GM18858 (cell line): ENCODE results near the gene PNPO.
"Not testable (repeated sequence)": the region's sequence is repeated elsewhere in the genome, so short reads cannot be mapped to it uniquely, and the experiment has no call there.

ENCODE experiments used
- ATAC-seq: cut with Tn5 transposase; IDR thresholded peaks from one replicate; pipeline ENCODE4 v1.9.1; 2021; ENCODE audit not compliant: unreplicated experiment

The PNPO gene

DNA sequence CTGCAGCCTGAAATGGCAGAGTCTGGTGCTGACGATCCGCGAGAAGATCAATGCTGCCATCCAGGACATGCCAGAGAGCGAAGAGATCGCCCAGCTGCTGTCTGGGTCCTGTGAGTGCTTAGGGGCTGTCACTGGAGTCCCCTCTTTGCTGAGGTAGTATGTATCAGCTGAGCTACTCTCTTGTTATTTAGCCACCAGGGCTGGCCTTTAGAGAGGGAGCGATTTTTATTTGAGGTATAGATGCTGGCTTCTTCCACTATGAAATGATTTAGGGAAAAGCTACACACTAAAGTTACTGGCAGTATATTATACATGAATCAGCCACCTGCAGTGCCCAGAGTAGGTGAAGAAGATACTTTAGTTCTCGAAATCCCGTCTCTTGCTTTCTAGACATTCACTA is 32.2 kb downstream of the PNPO start:
- no peak for ATAC-seq

DNA sequence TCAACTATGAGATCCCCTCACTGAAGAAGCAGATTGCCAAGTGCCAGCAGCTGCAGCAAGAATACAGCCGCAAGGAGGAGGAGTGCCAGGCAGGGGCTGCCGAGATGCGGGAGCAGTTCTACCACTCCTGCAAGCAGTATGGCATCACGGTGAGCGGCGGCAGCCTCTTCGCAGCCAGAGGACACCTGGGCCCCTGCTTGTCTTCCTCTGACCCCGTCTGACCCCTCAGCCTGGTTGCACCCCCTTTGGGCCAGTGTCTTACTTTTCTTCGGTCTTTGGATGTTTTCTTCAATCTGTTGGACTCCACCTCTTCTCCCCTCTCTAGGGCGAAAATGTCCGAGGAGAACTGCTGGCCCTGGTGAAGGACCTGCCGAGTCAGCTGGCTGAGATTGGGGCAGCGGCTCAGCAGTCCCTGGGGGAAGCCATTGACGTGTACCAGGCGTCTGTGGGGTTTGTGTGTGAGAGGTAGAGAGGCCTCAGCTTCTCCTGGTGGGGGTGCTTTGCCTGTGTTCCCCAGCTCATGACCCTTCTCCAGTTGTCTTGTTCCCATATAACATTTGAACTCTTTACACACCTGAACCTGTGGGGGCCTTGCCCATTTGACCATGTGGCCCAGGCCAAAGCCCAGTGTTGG is 33.9 kb downstream of the PNPO start:
- ATAC-seq: no peak

DNA sequence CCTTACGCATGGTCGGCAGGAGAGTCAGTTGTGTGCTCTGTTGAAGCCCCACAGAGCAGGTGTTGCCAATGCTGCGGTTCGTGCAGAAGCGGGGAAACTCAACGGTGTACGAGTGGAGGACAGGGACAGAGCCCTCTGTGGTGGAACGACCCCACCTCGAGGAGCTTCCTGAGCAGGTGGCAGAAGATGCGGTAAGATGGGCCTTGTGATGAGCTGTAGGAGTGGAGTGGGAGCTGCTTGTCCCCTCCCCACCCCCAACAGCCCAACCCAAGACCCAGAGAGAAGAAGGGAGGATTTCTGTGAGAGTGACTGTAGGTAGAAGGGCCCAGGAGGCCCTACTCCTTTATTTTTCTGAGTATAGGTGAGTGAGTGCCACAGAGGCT is 34.4 kb downstream of the PNPO start:
- ATAC-seq: no peak

DNA sequence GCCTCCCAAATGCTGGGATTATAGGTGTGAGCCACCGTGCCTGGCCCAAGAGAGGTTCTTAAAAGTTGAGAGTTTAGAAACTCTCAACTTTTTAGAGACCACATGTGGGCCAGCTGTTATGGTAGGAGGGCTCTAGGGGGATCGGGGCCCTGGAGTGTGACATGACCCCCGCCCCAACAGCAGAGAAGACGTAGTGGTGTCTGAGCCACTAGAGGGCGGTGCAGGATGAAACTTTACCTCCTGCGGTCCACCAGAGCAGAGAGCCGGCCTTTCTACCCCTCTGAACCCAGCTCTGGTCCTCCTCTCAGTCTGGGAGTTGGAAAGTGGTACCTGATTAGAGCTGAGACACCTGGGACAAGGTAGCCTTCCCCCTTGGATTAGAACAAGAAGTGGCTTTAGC is 37.0 kb downstream of the PNPO start:
- no peak for ATAC-seq

DNA sequence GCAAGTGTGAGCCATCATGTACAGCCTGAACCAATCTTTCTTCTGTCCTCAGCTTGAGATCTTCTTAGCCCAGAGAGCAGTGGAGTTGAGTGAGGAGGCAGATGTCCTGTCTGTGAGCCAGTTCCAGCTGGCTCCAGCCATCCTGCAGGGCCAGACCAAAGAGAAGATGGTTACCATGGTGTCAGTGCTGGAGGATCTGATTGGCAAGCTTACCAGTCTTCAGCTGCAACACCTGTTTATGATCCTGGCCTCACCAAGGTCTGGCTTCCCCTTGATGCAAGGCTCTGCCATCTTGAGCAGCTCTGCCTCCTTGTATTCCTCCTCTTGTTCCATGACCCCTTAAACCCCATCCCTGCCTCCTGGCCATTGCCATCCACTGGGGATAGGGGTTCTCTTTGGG is 39.2 kb downstream of the PNPO start:
- no peak for ATAC-seq

DNA sequence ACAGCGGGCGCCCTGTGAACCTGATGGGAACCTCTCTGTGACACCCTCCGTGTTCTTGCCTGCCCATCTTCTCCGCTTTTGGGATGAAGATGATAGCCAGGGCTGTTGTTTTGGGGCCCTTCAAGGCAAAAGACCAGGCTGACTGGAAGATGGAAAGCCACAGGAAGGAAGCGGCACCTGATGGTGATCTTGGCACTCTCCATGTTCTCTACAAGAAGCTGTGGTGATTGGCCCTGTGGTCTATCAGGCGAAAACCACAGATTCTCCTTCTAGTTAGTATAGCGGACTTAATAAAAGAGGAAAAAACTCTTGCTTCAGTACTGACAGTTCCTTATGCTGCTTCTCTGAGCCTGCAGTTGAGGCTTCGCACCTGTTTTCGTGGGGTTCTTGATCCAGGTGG is 40.1 kb downstream of the PNPO start:
- ATAC-seq: no peak

DNA sequence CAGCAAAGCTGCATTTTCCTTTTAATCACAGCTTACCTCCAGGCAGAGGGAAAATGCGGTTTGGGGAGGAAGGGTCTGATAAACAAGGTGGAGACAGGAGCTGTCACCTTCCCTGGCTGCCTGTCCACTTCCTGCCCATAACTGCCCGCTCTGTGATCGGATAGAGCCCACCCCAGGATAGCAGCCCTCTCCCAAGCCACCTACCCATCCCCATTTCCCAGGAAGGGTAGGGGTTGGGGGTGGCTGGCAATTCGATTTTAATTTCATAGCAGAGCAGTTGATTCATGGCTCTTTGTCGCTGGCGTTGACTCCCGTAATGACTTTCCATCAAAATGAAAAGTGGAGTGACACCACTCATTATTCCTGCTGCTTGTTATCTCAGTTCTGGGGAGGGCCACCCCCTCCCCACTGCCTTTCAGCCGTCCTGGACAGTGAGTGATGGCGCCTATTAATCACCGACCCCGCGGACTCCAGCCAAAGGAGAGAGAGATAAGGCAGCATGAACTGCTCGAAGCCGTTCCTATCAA is 40.8 kb downstream of the PNPO start:
- ATAC-seq: no peak

DNA sequence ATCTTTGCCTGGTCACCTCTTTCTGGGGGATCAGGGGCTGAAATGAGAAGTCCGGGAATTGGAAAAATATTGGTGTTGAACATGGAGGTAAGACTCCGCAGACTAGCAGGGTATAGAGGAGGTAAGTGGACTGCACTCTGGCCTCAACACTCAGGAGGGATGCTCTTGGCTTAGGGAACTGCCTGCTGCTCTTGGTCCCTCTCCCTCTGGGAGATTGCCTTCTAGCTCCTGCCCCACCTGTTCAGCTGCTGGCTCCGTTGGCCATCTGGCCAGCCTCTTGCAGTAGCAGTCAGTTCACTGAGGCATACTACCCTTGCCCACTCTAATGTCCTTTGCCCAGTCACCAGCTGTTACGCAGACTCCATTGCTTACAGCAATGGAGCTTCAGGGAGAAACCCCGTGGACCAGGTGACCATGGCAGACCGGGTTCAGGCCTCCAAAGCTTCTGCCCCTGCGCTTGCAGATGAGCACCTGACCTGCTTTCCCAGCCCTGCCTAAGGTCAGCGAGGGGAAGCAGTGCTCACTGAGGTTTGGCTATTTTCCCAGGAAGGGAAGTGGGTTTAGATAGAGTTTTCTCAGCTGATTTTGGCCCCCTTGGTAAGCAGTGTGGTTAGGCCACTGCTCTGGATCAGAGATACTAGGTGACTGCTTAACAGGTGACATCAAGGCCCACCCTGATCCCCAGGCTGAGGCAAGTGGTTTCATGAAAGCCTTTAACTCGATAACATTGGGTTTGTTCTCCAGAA is 41.4 kb downstream of the PNPO start:
- no peak for ATAC-seq

DNA sequence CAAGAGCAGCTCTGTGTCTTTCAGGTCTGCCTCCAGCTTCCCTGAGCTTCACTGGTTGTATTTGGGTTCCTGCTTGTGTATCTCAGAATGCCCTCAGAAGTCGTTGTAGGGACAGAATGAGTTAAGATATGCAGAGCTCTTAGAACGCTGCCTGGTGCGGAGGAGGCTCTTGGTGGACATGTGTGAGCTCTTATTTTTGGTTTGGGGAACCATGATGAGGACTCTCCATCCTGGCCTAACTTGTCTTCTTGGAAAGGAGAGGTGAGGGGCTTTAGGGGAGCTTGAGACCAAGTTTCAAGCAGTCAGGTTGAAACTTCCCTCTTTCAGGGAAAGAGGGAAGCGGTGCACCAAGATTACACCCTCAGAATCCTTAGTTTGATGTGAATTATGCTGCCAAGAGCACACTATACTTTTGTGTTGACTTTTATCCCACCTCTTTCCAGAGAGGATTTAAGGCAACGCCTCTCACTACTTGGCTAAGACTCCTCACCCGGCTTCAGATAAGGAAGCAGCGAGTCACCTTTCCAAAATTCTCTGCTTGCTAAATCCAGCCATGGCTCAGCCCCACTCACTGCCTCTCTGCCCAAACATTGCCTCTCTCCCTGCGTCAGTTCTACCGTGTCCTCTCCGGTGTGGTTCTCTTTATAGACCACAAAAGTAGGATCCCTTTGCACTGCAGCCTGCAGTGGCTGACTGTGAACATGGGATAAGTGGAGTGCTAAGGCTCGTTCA is 42.3 kb downstream of the PNPO start:
- ATAC-seq: no peak

DNA sequence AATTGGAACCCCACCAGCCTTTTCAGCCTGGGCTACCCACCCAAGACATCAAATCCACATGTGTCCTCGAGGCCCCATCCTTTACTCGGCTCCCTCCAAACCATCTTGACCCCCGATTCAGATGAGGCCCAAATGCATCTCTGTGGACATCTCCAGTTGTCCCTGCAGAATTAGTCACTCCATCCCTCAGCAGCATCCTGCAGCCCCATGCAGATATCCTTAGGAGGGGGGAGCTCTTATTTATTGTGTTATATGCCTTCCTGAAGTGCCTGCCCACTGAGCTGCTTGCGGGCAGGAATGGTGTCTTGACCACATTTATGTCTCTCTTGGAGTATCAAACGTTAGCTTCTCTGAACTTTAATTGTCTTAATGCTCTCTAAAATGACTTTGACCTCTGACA is 45.1 kb downstream of the PNPO start:
- ATAC-seq: no peak

DNA sequence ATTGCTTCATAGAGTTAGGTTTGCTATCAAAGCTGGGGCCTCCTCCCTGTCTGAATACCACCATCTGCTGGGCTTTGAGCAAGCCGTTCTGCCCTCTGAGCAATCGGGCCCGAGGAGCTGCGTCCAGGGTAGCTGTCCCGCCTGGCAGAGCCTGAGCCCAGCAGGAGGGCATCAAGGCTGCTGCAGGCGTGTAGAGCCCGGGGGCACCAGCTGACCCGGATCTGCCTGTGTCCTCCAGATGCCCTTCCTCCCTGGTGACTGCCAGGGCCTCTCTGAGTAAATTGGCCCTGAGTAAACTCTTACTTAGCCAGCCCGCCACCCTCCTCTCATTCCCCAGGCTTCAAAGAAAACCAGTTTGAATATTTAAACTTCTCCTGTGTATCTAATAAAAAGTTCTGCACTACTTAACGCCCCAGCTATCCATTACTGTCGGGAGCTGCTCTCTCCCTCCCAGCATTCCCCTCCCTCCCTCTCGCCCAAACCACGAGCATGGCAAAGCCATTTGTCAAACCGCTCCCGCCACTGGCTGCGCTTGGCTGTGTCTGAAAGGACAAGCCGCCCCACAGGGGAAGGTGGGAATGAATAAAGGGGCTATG is 46.0 kb downstream of the PNPO start:
- ATAC-seq: no peak

DNA sequence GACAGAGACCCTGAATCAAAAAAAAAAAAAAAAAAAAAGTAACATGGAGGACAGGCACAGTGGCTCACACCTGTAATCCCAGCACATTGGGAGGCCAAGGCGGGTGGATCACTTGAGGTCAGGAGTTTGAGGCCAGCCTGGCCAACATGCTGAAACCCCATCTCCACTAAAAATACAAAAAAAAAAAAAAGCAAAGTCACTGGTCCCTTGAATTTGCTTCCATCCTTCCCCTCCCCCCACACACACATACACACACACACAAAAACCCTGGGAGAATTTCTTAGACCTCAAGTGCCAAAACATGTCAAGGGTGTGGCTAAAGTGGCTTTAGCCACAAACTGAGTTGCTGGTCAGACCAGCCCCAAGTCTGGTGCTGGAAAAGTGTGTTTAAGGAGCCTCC is 47.1 kb downstream of the PNPO start:
- not testable (repeated sequence) for ATAC-seq

DNA sequence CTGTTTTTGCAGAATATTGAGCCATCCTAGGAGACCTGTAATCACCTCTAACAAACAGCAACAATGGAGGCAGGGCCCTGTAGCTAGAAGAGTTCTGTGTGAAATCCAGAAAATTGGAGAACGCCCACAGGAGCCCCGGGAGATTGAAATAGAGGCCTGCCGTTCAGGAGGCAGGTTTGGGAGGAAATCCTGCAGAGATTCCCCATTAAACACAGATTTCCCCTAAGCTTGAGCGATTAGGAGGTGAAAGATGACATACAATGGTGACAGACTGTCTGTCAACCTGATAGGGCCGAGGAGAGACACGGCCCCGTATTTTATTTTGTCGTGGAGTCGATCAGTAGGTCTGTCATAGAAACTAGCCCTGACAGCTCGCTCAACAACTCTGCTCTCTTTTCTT is 47.8 kb downstream of the PNPO start:
- ATAC-seq: no peak

DNA sequence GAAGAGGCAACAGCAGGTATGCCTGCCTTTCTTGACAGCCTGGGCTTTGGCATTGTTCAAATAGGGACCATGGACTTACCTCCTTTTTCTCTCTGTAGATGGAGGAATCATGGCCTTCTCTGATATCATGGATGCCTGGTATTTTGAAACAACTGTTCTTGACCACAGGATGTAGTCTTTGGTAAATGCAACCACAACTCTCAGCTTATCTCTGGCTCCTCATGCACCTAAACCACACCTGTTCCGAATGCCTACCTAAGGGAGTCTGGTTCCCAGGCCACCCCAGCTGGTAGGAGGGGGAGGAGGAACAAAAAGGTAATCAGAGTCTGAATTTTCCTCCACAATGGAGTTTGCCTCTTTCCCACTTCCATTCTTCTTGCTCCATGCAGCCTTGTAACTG is 48.3 kb downstream of the PNPO start:
- ATAC-seq: no peak

DNA sequence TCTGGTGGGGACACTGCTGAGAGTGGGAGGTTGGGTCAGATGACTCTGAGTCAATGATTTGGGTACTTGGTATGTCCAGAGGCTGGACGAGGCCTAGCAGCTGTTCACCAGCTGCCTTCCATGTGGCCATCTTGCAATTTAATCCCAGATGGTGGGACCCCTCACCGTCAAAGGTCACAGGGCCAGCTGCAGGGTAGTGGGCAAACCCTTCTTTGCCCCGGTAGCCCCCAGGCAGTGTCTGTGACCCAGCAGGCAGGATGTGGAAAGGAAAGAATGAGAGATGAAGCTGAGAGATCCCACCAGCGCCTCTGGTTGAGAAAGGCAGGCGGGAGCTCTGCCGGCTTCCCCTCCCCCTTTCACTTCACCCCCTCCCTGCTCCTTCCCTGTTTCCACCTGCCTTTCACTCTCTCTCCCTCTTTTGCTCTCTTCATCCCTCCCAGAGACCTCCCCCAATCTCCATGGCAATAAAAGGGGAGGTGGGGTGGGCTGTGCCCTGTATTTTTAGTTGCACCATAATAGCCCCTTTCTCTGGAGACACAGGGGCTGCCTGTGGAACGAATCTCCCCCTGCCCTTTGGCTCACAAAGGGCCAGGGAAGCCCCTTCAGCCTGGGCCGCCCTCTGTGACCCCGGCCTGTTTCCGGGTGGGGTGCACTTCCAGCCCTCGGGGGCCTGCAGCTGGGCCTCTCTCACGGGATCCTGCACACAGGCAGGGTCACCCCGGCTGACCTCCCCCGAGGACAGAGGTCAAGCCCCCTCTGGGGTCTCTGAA is 49.8 kb downstream of the PNPO start:
- ATAC-seq: no peak

DNA sequence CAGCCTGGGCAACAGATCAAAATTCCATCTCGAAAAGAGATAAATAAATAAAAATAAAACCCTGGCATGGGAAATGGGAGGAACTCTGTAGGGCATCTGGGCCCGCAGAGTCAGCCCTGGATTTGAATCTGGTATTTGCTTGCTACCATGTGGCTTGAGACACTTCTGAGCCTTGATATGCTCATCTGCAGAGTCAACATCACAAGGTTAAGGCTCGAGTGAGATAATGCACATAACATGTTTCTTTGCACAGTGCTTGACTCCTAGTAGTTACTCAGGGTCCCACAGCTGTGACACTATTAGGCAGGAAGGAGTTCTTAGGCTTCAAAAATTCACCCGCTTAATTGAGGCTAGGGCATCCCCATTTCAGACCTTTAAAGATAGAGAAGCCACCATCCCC is 50.8 kb downstream of the PNPO start:
- ATAC-seq: no peak

DNA sequence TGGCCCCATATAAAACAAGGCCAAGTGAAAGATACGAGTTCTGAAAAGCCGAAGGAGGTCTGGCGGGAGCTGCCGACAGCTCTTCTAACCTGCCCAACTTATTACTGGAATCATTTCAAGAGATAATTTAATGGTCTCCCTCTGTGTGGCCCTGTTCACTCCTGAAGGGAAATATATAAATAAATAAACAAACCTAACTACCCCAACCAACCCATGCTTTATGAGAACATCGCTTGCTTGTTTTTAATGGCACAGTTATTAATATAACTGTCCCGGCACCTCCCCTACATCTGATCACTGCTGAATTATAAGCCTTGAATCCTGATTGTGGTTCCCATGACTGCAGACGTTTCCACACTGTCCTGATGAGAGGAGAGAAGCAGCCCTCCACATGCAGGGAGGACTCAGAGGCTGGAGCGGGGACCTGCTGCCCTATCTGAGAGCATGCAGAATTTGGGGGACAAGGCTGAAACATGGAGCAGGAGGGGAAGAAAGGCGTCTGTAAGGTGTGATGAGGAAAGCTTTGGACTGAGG is 51.7 kb downstream of the PNPO start:
- no peak for ATAC-seq

DNA sequence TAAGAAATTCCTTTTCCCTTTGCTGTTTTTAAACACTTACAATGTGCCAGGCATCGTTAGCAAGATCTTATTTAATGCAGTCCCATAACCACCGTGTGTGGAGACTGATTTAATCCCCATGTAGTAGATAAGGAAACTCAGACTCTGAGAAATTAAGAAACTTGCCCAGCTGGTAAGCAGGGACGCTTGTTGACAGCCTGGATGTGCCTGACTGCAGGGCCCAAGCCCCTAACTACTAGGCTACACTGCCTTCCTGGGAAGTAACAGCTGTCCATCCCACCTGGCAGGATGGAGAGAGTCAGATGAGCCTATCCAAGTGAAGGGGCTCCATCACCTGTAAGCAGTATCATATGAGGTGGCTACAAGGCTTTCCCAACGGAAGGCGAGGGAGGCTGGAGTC is 52.6 kb downstream of the PNPO start:
- ATAC-seq: no peak

DNA sequence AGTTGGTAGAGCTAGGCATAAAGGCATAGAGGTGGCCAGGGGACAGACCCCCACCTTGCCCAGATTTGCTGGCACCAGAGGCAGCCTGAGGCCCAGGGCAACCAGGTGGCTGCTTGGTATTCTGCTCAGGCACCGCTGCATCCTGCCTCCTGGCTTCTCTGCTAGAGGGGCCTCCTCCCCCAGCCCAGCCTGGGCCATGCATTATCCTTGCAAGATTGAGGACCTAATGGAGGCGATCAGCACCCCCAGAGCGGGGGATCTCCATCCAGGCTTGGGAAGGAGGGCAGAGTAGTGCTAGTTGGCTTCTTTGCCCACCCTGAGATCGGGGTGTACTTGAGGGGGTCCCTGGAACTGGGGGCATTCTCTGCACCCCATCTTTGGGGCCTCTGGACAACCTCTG is 53.4 kb downstream of the PNPO start:
- ATAC-seq: no peak

DNA sequence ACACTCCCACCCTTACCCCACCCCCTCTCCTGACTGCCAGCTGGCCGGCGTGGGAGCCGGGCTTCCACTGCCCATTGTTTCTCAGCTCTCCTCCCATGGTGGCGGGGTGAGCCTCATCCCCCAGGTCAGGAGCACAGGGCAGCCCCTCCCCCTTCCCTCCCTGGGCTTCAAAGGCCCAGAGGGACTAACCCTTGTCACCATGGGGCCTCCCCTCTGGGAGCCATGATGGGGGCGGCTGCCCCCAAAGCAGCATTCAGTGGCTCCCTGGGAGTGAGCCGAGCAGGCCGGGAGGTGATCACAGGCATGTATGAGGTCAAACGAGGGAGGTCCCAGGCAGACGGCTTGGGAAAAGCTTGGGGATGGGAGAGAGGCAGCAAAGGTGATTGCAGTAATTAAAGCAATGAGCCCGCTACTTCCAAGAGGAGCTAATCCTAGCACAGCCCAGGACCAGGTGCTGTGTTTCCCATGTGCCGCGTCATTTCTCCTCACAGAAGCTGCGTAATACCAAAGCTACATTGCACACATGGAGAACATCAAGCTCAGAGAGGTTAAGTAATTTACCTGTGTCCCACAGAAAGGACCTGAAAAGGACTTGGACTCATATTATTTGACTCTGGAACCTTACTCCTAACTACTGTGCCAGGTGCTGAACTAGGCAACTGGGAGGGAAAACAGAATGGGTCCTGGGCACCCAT is 54.0 kb downstream of the PNPO start:
- no peak for ATAC-seq
